IMR-90 (cell line): ENCODE data around the gene ZNF248.

Experiments
- BHLHE40 ChIP-seq: fragments of 150-350 bp; IDR thresholded peaks from 2 replicates; pipeline ENCODE4 v1.6.1; 2016; ENCODE audit warnings: mild to moderate bottlenecking, low read depth, low read length
- CHD1 ChIP-seq: IDR thresholded peaks from 2 replicates; pipeline ENCODE4 v1.6.1; 2012; ENCODE audit warnings: low read depth, low read length, improper control_type of control experiment
- FOS ChIP-seq: fragments of 150-350 bp; IDR thresholded peaks from 2 replicates; pipeline ENCODE4 v1.6.1; 2016; ENCODE audit warnings: low read depth, low read length
- MAFK ChIP-seq: IDR thresholded peaks from 2 replicates; pipeline ENCODE4 v1.6.1; 2012; ENCODE audit warnings: low read depth, low read length, improper control_type of control experiment
- MXI1 ChIP-seq: IDR thresholded peaks from 2 replicates; pipeline ENCODE4 v1.6.1; 2012; ENCODE audit warnings: low read depth, mild to moderate bottlenecking, low read length, moderate library complexity, borderline replicate concordance
- POLR2A ChIP-seq: IDR thresholded peaks from 2 replicates; pipeline ENCODE4 v1.6.1; 2012; ENCODE audit warnings: mild to moderate bottlenecking, low read depth, low read length
- RAD21 ChIP-seq: IDR thresholded peaks from 2 replicates; pipeline ENCODE4 v1.6.1; 2012; ENCODE audit warnings: low read length, improper control_type of control experiment
- RCOR1 ChIP-seq: IDR thresholded peaks from 2 replicates; pipeline ENCODE4 v1.6.1; 2012; ENCODE audit warnings: mild to moderate bottlenecking, low read length, improper control_type of control experiment; ENCODE audit not compliant: insufficient replicate concordance
- RFX5 ChIP-seq: IDR thresholded peaks from 2 replicates; pipeline ENCODE4 v1.8.0; 2012; ENCODE audit warnings: low read depth, mild to moderate bottlenecking, low read length, moderate library complexity
- SMC3 ChIP-seq: fragments of 150-350 bp; IDR thresholded peaks from 2 replicates; pipeline ENCODE4 v1.6.1; 2016; ENCODE audit warnings: low read depth, mild to moderate bottlenecking, antibody characterized with exemption, low read length, moderate library complexity
- TF ChIP-seq, protein P1 (sequence below): conservative IDR thresholded peaks from 2 replicates; pipeline ENCODE4 v1.5.1; 2012; ENCODE audit warnings: mild to moderate bottlenecking, low read depth, low read length, improper control_type of control experiment
- TF ChIP-seq, protein P2 (sequence below): fragments of 150-350 bp; IDR thresholded peaks from 2 replicates; pipeline ENCODE4 v1.6.1; 2017; ENCODE audit warnings: mild to moderate bottlenecking, antibody characterized with exemption, low read length, low read depth
- TF ChIP-seq, protein P3 (sequence below): fragments of 150-350 bp; IDR thresholded peaks from 2 replicates; pipeline ENCODE4 v1.6.1; 2016; ENCODE audit warnings: low read depth, mild to moderate bottlenecking, low read length, moderate library complexity, borderline replicate concordance

DNA sequence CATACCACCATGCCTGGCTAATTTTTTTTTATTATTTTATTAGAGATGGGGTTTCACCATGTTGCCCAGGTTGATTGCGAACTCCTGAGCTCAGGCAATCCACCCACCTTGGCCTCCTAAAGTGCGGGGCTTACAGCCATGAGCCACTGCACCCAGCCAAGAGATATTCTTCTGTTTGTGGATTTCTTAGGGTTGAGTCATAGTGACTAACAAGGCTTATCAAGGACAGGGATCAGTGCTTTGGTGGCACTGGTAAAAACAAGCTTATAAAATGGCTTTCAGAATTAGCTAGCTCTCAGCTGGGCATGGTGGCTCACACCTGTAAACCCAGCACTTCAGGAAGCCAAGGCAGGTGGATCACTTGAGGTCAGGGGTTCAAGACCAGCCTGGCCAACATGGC, 122.4 kb downstream of the ZNF248 start:
- TF ChIP-seq POLR2A (no peak), CHD1 (no peak), FOS (no peak), RCOR1 (no peak), BHLHE40 (no peak), SMC3 (no peak), RAD21 (no peak), MXI1 (no peak), RFX5 (no peak), MAFK (no peak)
- TF ChIP-seq, protein P1, sequence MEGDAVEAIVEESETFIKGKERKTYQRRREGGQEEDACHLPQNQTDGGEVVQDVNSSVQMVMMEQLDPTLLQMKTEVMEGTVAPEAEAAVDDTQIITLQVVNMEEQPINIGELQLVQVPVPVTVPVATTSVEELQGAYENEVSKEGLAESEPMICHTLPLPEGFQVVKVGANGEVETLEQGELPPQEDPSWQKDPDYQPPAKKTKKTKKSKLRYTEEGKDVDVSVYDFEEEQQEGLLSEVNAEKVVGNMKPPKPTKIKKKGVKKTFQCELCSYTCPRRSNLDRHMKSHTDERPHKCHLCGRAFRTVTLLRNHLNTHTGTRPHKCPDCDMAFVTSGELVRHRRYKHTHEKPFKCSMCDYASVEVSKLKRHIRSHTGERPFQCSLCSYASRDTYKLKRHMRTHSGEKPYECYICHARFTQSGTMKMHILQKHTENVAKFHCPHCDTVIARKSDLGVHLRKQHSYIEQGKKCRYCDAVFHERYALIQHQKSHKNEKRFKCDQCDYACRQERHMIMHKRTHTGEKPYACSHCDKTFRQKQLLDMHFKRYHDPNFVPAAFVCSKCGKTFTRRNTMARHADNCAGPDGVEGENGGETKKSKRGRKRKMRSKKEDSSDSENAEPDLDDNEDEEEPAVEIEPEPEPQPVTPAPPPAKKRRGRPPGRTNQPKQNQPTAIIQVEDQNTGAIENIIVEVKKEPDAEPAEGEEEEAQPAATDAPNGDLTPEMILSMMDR, result no peak
- TF ChIP-seq, protein P2, sequence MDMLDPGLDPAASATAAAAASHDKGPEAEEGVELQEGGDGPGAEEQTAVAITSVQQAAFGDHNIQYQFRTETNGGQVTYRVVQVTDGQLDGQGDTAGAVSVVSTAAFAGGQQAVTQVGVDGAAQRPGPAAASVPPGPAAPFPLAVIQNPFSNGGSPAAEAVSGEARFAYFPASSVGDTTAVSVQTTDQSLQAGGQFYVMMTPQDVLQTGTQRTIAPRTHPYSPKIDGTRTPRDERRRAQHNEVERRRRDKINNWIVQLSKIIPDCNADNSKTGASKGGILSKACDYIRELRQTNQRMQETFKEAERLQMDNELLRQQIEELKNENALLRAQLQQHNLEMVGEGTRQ, result no peak
- TF ChIP-seq, protein P3, sequence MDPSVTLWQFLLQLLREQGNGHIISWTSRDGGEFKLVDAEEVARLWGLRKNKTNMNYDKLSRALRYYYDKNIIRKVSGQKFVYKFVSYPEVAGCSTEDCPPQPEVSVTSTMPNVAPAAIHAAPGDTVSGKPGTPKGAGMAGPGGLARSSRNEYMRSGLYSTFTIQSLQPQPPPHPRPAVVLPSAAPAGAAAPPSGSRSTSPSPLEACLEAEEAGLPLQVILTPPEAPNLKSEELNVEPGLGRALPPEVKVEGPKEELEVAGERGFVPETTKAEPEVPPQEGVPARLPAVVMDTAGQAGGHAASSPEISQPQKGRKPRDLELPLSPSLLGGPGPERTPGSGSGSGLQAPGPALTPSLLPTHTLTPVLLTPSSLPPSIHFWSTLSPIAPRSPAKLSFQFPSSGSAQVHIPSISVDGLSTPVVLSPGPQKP, result no peak
